Natural killer cell (primary cell): ENCODE measurements around the gene STEAP2. TPM values are rescaled to one million over a fixed set of nuclear protein-coding genes. Genes with fewer than 3 reads are reported as not detected.

Experiments
- ATAC-seq, 3 donors: fragments of 150-1000 bp in 2 of 3; fragments of 200-7000 bp in 1 of 3; cut with Tn5 transposase; 1 replicate in 1 of 3; 2 replicates in 2 of 3; pipeline ENCODE4 v1.10.0; 2021; ENCODE audit warnings: mild to moderate bottlenecking in 2 of 3, moderate library complexity in 2 of 3
- DNase-seq, 2 donors: peaks; one replicate each; pipeline versions ENCODE4 v3.0.0 to v3.0.0-alpha.2; 2013 to 2021; ENCODE audit warnings: mixed read lengths in 1 of 2
- H3K27ac ChIP-seq: one replicate; pipeline ENCODE4 v1.5.1; 2013; ENCODE audit warnings: mild to moderate bottlenecking, low read length
- H3K27me3 ChIP-seq: one replicate; pipeline ENCODE4 v1.6.1; 2013; ENCODE audit warnings: low read length; ENCODE audit not compliant: control insufficient read depth, insufficient read depth
- H3K36me3 ChIP-seq: one replicate; pipeline ENCODE4 v1.6.1; 2013; ENCODE audit warnings: low read length; ENCODE audit not compliant: control insufficient read depth, insufficient read depth
- H3K4me1 ChIP-seq: one replicate; pipeline ENCODE4 v1.6.1; 2013; ENCODE audit warnings: low read length; ENCODE audit not compliant: control insufficient read depth, insufficient read depth
- H3K4me3 ChIP-seq: one replicate; pipeline ENCODE4 v1.5.1; 2013; ENCODE audit warnings: low read length
- H3K9me3 ChIP-seq: one replicate; pipeline ENCODE4 v1.6.1; 2013; ENCODE audit warnings: low read length; ENCODE audit not compliant: control insufficient read depth, insufficient read depth
- H3K27ac Mint-ChIP-seq, 2 donors: one replicate each; pipeline ENCODE4 v1.8.0; 2022; ENCODE audit warnings: mild to moderate bottlenecking in 2 of 2, mixed read lengths in 2 of 2, moderate library complexity in 1 of 2
- H3K27me3 Mint-ChIP-seq, 2 donors: one replicate each; pipeline ENCODE4 v1.8.0; 2022; ENCODE audit warnings: low read depth in 2 of 2, mixed read lengths in 2 of 2
- H3K36me3 Mint-ChIP-seq: one replicate; pipeline ENCODE4 v1.8.0; 2022; ENCODE audit warnings: mixed read lengths
- H3K4me1 Mint-ChIP-seq, 2 donors: one replicate each; pipeline ENCODE4 v1.8.0; 2022; ENCODE audit warnings: mixed read lengths in 2 of 2
- H3K4me3 Mint-ChIP-seq: one replicate; pipeline ENCODE4 v1.8.0; 2022; ENCODE audit warnings: mild to moderate bottlenecking, moderate library complexity, mixed read lengths
- H3K9me3 Mint-ChIP-seq, 2 donors: one replicate each; pipeline ENCODE4 v1.8.0; 2022; ENCODE audit warnings: mixed read lengths in 2 of 2
- WGBS: methylation state at CpG from one replicate; pipeline ENCODE4 v1.1.7; 2013; ENCODE audit warnings: missing lambda C conversion rate; ENCODE audit not compliant: insufficient coverage; 5-methylcytosine and 5-hydroxymethylcytosine counted together
- intact Hi-C: fragments of 100-400 bp; cut with micrococcal nuclease; formaldehyde crosslinking; loops from one replicate; pipeline ENCODE4 v1.14.2; 2022
- total RNA-seq, 4 donors: library from RNA; stranded (reverse); fragments of 120-200 nt in 1 of 4; gene quantifications; one replicate each; pipeline versions ENCODE4 v1.2.3 to v1.2.4, GENCODE V29; 2013 to 2022
- TF ChIP-seq, protein P1 (sequence below): fragments of 200-600 bp; IDR thresholded peaks from one replicate; pipeline ENCODE4 v1.8.0; 2022; ENCODE audit warnings: antibody characterized with exemption

The STEAP2 gene
- total RNA-seq, 3 donors from 2014 or later (not counting 1 experiment from before 2014, with no cell fraction given), result 0.05 to 0.16 TPM; not detected in 1

DNA sequence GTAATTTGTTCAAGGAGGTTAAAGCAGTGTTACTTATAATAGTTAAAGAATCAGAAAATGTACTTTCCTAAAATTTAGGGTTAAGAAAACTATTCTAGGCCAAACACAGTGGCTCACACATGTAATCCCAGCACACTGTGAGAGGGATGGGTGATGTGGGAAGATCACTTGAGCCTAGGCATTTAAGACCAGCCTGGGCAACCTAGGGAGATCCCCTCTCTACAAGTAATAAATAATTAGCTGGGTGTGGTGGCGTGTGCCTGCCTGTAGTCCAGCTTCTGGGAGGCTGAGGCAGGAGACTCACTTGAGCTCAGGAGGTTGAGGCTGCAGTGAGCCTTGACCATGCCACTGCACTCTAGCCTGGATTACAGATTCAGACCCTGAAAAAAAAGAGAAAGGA is 3.6 kb upstream of the STEAP2 start:
- no peak for DNase-seq
- WGBS, result 89% methylated on average over 1 of the region's 1 CpG
- intact Hi-C loops, result no loop called here
- Histone ChIP-seq H3K27me3 (peaks cover 14% of the 10 kb centered on the region), H3K4me1 (no peaks in the 10 kb centered on the region), H3K27ac (no peak overlapping the region), H3K36me3 (no peaks in the 10 kb centered on the region), H3K4me3 (no peak overlapping the region), H3K9me3 (no peaks in the 10 kb centered on the region)
- H3K4me3 Mint-ChIP-seq, result no peak overlapping the region
- no peaks in the 10 kb centered on the region for H3K9me3 Mint-ChIP-seq
- no peak for ATAC-seq
- H3K27ac Mint-ChIP-seq, result no peak overlapping the region
- peaks cover 8 to 19% of the 10 kb centered on the region in 2 donors for H3K27me3 Mint-ChIP-seq
- no peaks in the 10 kb centered on the region for H3K36me3 Mint-ChIP-seq
- no peaks in the 10 kb centered on the region for H3K4me1 Mint-ChIP-seq
- TF ChIP-seq, protein P1, sequence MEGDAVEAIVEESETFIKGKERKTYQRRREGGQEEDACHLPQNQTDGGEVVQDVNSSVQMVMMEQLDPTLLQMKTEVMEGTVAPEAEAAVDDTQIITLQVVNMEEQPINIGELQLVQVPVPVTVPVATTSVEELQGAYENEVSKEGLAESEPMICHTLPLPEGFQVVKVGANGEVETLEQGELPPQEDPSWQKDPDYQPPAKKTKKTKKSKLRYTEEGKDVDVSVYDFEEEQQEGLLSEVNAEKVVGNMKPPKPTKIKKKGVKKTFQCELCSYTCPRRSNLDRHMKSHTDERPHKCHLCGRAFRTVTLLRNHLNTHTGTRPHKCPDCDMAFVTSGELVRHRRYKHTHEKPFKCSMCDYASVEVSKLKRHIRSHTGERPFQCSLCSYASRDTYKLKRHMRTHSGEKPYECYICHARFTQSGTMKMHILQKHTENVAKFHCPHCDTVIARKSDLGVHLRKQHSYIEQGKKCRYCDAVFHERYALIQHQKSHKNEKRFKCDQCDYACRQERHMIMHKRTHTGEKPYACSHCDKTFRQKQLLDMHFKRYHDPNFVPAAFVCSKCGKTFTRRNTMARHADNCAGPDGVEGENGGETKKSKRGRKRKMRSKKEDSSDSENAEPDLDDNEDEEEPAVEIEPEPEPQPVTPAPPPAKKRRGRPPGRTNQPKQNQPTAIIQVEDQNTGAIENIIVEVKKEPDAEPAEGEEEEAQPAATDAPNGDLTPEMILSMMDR, result no peak

DNA sequence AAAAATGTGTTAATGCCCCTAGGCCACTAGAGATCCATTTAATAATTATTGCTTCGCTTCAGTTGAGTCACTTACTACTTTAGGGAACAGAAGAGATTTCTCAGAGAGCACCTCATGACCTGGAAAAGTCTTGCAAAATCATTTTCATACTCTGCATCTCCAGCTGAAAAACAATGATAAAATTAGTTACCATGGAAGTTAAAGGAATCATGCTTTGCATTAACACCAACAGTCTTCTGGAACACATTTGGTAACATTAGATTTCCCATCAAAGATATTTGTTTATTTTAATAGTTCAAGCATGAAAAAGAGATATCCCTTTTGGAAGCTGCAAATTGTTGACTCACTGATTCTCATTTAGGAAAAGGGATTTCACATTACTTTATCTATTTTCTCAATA is 1.8 kb upstream of the STEAP2 start:
- TF ChIP-seq, protein P1, result no peak
- DNase-seq, result no peak
- Histone ChIP-seq H3K36me3 (no peaks in the 10 kb centered on the region), H3K27me3 (peaks cover 15% of the 10 kb centered on the region), H3K4me3 (no peak overlapping the region), H3K4me1 (no peaks in the 10 kb centered on the region), H3K9me3 (no peaks in the 10 kb centered on the region), H3K27ac (no peak overlapping the region)
- H3K4me3 Mint-ChIP-seq, result no peak overlapping the region
- intact Hi-C loops, result no loop called here
- no peaks in the 10 kb centered on the region for H3K4me1 Mint-ChIP-seq
- WGBS, result 71% methylated on average over 1 of the region's 1 CpG
- ATAC-seq, result no peak
- H3K36me3 Mint-ChIP-seq, result no peaks in the 10 kb centered on the region
- H3K9me3 Mint-ChIP-seq, result no peaks in the 10 kb centered on the region
- peaks cover 8 to 19% of the 10 kb centered on the region in 2 donors for H3K27me3 Mint-ChIP-seq
- no peak overlapping the region for H3K27ac Mint-ChIP-seq

DNA sequence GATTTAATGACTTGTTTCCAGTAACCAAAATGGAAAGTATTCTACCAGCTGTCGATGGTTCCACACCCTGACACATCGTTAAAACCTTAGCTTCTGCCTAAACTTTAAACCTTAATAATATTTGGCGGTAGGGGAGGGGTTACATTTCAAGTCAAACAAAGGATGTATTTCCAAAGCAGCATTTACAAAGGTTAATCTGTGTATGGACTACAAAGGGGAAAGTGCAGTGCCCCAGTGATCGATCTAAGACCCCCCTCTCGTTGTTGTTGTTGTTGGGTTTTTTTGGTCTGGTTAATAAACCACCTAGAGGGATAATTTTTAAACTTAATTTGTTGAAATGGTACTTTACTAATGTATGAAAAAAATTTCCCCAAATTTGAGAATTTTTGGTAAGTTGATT is 1.1 kb upstream of the STEAP2 start:
- no peaks in the 10 kb centered on the region for H3K4me1 ChIP-seq
- no peaks in the 10 kb centered on the region for H3K36me3 ChIP-seq
- H3K27ac ChIP-seq, result no peak overlapping the region
- H3K9me3 Mint-ChIP-seq, result no peaks in the 10 kb centered on the region
- H3K4me1 Mint-ChIP-seq, result no peaks in the 10 kb centered on the region
- TF ChIP-seq, protein P1, result no peak
- no peaks in the 10 kb centered on the region for H3K36me3 Mint-ChIP-seq
- H3K4me3 ChIP-seq, result no peak overlapping the region
- H3K9me3 ChIP-seq, result no peaks in the 10 kb centered on the region
- intact Hi-C loops, result no loop called here
- peaks cover 15% of the 10 kb centered on the region for H3K27me3 ChIP-seq
- ATAC-seq (no peak), DNase-seq (no peak)
- 67% methylated on average over 4 of the region's 5 CpGs for WGBS
- H3K27ac Mint-ChIP-seq, result no peak overlapping the region
- H3K4me3 Mint-ChIP-seq, result no peak overlapping the region
- H3K27me3 Mint-ChIP-seq, result peaks cover 8 to 19% of the 10 kb centered on the region in 2 donors

DNA sequence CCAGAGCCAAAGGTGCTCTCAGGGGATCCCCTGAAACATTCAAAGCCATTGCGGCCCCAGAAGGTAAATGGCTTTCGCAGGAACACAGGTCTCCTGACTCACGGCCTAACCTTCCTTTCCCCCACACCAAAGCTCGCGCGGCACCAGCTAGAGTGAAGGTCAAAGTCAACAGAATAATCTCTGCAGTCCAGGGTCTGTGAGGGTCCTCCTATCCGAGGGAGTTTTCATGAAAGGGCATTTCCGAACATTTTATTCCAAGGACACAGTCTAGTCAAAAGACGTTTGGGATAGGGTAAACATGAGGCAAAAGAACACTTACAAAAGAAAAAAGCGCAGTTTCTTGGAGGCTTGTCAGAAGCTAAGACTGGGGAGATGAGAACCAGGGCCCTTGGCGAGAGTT is 559 bp upstream of the STEAP2 start:
- no peak overlapping the region for H3K4me3 ChIP-seq
- no peaks in the 10 kb centered on the region for H3K4me1 Mint-ChIP-seq
- DNase-seq, result no peak
- no peak overlapping the region for H3K27ac ChIP-seq
- TF ChIP-seq, protein P1, result no peak
- H3K27ac Mint-ChIP-seq, result no peak overlapping the region
- no peak overlapping the region for H3K4me3 Mint-ChIP-seq
- H3K27me3 ChIP-seq, result peaks cover 15% of the 10 kb centered on the region
- H3K27me3 Mint-ChIP-seq, result peaks cover 8 to 19% of the 10 kb centered on the region in 2 donors
- H3K9me3 ChIP-seq, result no peaks in the 10 kb centered on the region
- H3K4me1 ChIP-seq, result no peaks in the 10 kb centered on the region
- H3K36me3 Mint-ChIP-seq, result no peaks in the 10 kb centered on the region
- intact Hi-C loops, result no loop called here
- no peaks in the 10 kb centered on the region for H3K36me3 ChIP-seq
- WGBS, result 28% methylated on average over 11 of the region's 11 CpGs
- H3K9me3 Mint-ChIP-seq, result no peaks in the 10 kb centered on the region
- no peak for ATAC-seq
